ENCODE data around the gene TIAL1.
A peak's percentile ranks its signal among the peaks of the same experiment; 100 is the strongest.

Gene TIAL1

DNA sequence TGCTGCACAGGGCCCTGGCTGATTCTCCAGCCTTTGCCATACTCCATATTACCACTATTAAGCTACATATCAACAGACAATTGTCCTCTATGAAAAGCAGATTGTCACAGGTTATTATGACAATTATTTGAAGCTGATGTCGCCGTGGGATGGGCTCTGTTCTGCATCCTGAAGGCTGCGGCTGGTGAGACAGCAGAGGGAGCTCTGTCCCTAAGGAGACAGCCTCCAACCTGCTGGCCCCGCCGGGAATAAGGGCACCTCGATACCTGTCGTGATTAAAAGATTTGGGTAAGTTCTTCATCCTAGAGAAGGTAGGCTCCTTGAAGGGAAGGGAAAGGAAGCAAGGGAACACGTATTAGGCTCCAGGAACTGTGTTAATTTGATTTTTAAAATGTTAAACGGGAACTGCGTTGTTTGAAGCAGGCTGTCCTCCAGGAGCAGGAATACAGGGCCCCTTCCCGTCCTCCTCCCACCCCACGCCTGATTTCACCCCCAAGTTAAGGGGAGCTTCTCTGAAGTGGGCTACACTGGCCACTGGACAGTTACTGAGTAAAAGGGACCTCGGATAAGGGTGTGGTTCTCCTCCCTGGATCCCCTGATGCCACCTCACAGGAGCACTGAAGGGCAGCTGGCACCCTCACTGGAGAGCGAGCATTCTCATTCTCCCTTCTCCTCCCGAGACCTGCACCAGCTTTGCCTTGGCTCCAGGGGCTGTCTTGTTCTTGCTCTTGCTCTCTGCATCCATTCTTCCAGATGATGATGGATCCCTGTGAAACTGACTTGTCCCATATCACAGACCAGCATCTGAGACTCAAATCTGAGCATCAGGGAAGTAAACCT is 11.8 kb upstream of the TIAL1 start:
- Histone ChIP-seq H3K36me3 (ENCODE audit: control insufficient read depth, insufficient read depth, low read length) (no peaks in the 10 kb centered on the region), H3K4me3 (replicated peaks; ENCODE audit: low read depth, low read length) (no peak overlapping the region), H3K27me3 (replicated peaks; ENCODE audit: control insufficient read depth, insufficient read depth, low read length) (no peaks in the 10 kb centered on the region)
- TF ChIP-seq, protein P1, sequence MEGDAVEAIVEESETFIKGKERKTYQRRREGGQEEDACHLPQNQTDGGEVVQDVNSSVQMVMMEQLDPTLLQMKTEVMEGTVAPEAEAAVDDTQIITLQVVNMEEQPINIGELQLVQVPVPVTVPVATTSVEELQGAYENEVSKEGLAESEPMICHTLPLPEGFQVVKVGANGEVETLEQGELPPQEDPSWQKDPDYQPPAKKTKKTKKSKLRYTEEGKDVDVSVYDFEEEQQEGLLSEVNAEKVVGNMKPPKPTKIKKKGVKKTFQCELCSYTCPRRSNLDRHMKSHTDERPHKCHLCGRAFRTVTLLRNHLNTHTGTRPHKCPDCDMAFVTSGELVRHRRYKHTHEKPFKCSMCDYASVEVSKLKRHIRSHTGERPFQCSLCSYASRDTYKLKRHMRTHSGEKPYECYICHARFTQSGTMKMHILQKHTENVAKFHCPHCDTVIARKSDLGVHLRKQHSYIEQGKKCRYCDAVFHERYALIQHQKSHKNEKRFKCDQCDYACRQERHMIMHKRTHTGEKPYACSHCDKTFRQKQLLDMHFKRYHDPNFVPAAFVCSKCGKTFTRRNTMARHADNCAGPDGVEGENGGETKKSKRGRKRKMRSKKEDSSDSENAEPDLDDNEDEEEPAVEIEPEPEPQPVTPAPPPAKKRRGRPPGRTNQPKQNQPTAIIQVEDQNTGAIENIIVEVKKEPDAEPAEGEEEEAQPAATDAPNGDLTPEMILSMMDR (IDR thresholded peaks at IDR 0.05; ENCODE audit: insufficient read depth, low read length, poor library complexity, severe bottlenecking) = peak; percentile 70
- DNase-seq (ENCODE audit: extremely low read depth, insufficient read length) = no peak

DNA sequence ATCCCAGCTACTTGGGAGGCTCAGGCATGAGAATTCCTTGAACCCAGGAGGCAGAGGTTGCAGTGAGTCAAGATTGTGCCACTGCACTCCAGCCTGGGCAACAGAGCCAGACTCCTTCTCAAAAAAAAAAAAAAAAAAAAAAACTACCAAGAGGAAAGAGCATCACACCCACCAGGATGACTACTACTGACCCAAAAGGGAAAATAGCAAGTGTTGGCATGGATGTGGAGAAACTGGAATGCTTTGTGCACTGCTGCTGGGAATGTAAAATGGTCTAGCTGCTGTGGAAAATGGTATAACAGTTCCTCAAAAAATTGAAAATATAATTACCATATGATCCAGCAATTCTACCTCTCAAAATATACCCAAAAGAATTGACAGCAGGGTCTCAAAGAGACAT is 7.7 kb upstream of the TIAL1 start:
- Histone ChIP-seq H3K4me3 (replicated peaks; ENCODE audit: low read depth, low read length) (no peak overlapping the region), H3K36me3 (ENCODE audit: control insufficient read depth, insufficient read depth, low read length) (no peaks in the 10 kb centered on the region), H3K27me3 (replicated peaks; ENCODE audit: control insufficient read depth, insufficient read depth, low read length) (no peaks in the 10 kb centered on the region)
- TF ChIP-seq, protein P1 (IDR thresholded peaks at IDR 0.05; ENCODE audit: insufficient read depth, low read length, poor library complexity, severe bottlenecking) = no peak
- no peak for DNase-seq (ENCODE audit: extremely low read depth, insufficient read length)

GRCh38 chr10:119602241-119603095 is 5.7 kb upstream of the TIAL1 start:
- TF ChIP-seq, protein P1 (IDR thresholded peaks at IDR 0.05; ENCODE audit: insufficient read depth, low read length, poor library complexity, severe bottlenecking) = peak; percentile 82
- no peak overlapping the region for H3K4me3 ChIP-seq (replicated peaks; ENCODE audit: low read depth, low read length)
- no peak for DNase-seq (ENCODE audit: extremely low read depth, insufficient read length)

GRCh38 chr10:119598397-119598796 is 1.6 kb upstream of the TIAL1 start:
- DNase-seq (ENCODE audit: extremely low read depth, insufficient read length) = no peak
- no peaks in the 10 kb centered on the region for H3K27me3 ChIP-seq (replicated peaks; ENCODE audit: control insufficient read depth, insufficient read depth, low read length)
- peak overlapping the region; percentile 71 for H3K4me3 ChIP-seq (replicated peaks; ENCODE audit: low read depth, low read length)
- no peaks in the 10 kb centered on the region for H3K36me3 ChIP-seq (ENCODE audit: control insufficient read depth, insufficient read depth, low read length)
- TF ChIP-seq, protein P1 (IDR thresholded peaks at IDR 0.05; ENCODE audit: insufficient read depth, low read length, poor library complexity, severe bottlenecking) = no peak

More at GRCh38 chr10:119602241-119603095, 5.7 kb upstream of the TIAL1 start:
- Histone ChIP-seq H3K36me3 (ENCODE audit: control insufficient read depth, insufficient read depth, low read length) (no peaks in the 10 kb centered on the region), H3K27me3 (replicated peaks; ENCODE audit: control insufficient read depth, insufficient read depth, low read length) (no peaks in the 10 kb centered on the region)

- H3K27me3 ChIP-seq (replicated peaks; ENCODE audit: control insufficient read depth, insufficient read depth, low read length) = no peaks in the 10 kb centered on the region
- peak overlapping the region; percentile 71 for H3K4me3 ChIP-seq (replicated peaks; ENCODE audit: low read depth, low read length)
- DNase-seq (ENCODE audit: extremely low read depth, insufficient read length) = peak; percentile 71
- TF ChIP-seq, protein P1 (IDR thresholded peaks at IDR 0.05; ENCODE audit: insufficient read depth, low read length, poor library complexity, severe bottlenecking) = no peak
- no peaks in the 10 kb centered on the region for H3K36me3 ChIP-seq (ENCODE audit: control insufficient read depth, insufficient read depth, low read length)
Measured at GRCh38 chr10:119597405-119598186, 832 bp upstream of the TIAL1 start.

Data from GM06990 (cell line).